Measurements from ENCODE around the gene RANBP17.

DNA sequence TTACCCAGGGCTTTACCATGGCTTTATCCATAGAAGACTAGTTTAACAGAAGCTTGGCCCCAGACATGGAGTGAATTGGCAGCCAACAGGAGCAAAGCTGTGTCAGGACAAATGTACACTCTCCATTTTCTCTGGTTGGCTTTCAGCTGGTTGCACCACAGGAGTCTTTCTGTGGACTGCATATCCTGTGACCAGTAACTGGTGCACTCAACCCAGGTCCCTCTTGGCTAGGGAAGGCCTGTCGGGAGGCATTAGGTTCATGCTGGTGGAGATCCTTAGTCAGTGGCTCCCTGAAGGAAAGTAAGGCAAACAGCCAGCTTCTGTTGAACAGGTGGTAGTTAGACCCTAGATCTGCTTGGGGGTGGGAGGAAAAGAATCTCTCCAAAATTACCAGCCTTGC is 300.3 kb downstream of the RANBP17 start:
- TF ChIP-seq, protein P1, sequence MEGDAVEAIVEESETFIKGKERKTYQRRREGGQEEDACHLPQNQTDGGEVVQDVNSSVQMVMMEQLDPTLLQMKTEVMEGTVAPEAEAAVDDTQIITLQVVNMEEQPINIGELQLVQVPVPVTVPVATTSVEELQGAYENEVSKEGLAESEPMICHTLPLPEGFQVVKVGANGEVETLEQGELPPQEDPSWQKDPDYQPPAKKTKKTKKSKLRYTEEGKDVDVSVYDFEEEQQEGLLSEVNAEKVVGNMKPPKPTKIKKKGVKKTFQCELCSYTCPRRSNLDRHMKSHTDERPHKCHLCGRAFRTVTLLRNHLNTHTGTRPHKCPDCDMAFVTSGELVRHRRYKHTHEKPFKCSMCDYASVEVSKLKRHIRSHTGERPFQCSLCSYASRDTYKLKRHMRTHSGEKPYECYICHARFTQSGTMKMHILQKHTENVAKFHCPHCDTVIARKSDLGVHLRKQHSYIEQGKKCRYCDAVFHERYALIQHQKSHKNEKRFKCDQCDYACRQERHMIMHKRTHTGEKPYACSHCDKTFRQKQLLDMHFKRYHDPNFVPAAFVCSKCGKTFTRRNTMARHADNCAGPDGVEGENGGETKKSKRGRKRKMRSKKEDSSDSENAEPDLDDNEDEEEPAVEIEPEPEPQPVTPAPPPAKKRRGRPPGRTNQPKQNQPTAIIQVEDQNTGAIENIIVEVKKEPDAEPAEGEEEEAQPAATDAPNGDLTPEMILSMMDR (IDR thresholded peaks at IDR 0.05), result no peak
- TF ChIP-seq RAD21 (IDR thresholded peaks at IDR 0.05; ENCODE audit: low read length) (no peak), POLR2AphosphoS5 (IDR thresholded peaks at IDR 0.05; ENCODE audit: low read depth, low read length) (no peak), FOXM1 (IDR thresholded peaks at IDR 0.05; ENCODE audit: low read depth) (no peak), MAX (IDR thresholded peaks at IDR 0.05; ENCODE audit: low read depth) (no peak), USF2 (IDR thresholded peaks at IDR 0.05; ENCODE audit: borderline replicate concordance, low read depth, low read length) (no peak), EP300 (IDR thresholded peaks at IDR 0.05; ENCODE audit: borderline replicate concordance in 1 of 2, low read depth in 1 of 2, low read length in 1 of 2) (no peak), RFX5 (IDR thresholded peaks at IDR 0.05; ENCODE audit: low read length) (no peak), JUND (IDR thresholded peaks at IDR 0.05) (no peak), SIN3A (IDR thresholded peaks at IDR 0.05; ENCODE audit: borderline replicate concordance, low read depth, low read length) (no peak), FOXJ3 (CRISPR knock-in tag; IDR thresholded peaks at IDR 0.05) (no peak), GATA2 (CRISPR knock-in tag; IDR thresholded peaks at IDR 0.05) (no peak), TAF1 (IDR thresholded peaks at IDR 0.05; ENCODE audit: borderline replicate concordance, low read depth, low read length) (no peak)
- TF ChIP-seq, protein P2, sequence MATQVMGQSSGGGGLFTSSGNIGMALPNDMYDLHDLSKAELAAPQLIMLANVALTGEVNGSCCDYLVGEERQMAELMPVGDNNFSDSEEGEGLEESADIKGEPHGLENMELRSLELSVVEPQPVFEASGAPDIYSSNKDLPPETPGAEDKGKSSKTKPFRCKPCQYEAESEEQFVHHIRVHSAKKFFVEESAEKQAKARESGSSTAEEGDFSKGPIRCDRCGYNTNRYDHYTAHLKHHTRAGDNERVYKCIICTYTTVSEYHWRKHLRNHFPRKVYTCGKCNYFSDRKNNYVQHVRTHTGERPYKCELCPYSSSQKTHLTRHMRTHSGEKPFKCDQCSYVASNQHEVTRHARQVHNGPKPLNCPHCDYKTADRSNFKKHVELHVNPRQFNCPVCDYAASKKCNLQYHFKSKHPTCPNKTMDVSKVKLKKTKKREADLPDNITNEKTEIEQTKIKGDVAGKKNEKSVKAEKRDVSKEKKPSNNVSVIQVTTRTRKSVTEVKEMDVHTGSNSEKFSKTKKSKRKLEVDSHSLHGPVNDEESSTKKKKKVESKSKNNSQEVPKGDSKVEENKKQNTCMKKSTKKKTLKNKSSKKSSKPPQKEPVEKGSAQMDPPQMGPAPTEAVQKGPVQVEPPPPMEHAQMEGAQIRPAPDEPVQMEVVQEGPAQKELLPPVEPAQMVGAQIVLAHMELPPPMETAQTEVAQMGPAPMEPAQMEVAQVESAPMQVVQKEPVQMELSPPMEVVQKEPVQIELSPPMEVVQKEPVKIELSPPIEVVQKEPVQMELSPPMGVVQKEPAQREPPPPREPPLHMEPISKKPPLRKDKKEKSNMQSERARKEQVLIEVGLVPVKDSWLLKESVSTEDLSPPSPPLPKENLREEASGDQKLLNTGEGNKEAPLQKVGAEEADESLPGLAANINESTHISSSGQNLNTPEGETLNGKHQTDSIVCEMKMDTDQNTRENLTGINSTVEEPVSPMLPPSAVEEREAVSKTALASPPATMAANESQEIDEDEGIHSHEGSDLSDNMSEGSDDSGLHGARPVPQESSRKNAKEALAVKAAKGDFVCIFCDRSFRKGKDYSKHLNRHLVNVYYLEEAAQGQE (IDR thresholded peaks at IDR 0.05; ENCODE audit: low read depth, low read length), result no peak

Measured in SK-N-SH (cell line).